ENCODE results near the gene CCSER1.

DNA sequence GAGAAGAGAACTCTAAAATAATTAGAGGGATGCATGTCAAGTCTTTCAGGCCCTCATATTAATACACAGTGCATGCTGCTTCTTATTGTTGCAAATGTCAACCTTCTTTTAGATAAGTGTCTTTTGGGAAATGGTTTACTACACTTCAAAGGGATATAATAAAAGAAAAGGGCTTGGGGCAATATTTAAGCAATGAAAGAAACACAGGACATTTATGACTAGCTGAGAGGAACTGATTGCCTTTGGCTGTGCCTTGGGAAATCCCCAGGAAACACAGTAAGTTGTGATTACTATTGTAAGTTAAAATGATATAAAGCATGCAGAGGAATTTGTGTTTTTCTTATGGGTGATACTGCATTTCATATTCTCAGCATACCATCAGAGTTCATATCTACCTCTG, 1140.3 kb downstream of the CCSER1 start:
- no peak for TF ChIP-seq POLR2AphosphoS5 (IDR thresholded peaks at IDR 0.05; ENCODE audit: low read depth, low read length)
- no peak for TF ChIP-seq POLR2A (IDR thresholded peaks at IDR 0.05; ENCODE audit: low read depth, low read length)
